HepG2 (cell line): ENCODE measurements around the gene TNXB. TPM values are rescaled to one million over a fixed set of nuclear protein-coding genes. Genes with fewer than 3 reads are reported as not detected.

Experiments
- ATRX ChIP-seq: sonication (generic); formaldehyde crosslinking; IDR thresholded peaks from 2 replicates; pipeline ENCODE4 v1.4.0; 2020; ENCODE audit warnings: missing genetic modification reagents, borderline replicate concordance
- EED ChIP-seq: sonication (generic); formaldehyde crosslinking; IDR thresholded peaks from 2 replicates; pipeline ENCODE4 v1.5.0; 2020; ENCODE audit warnings: mild to moderate bottlenecking, missing genetic modification reagents
- ELK4 ChIP-seq: sonication (generic); formaldehyde crosslinking; IDR thresholded peaks from 2 replicates; pipeline ENCODE4 v1.9.0; 2021; ENCODE audit warnings: missing genetic modification reagents, borderline replicate concordance
- ESRRA ChIP-seq: sonication (generic); formaldehyde crosslinking; IDR thresholded peaks from 2 replicates; pipeline ENCODE4 v1.5.1; 2020; ENCODE audit warnings: mild to moderate bottlenecking, low read depth, missing genetic modification reagents
- FLYWCH1 ChIP-seq: sonication (generic); formaldehyde crosslinking; IDR thresholded peaks from 2 replicates; pipeline ENCODE4 v1.8.1; 2023; ENCODE audit warnings: mild to moderate bottlenecking, missing genetic modification reagents
- GATA4 ChIP-seq: sonication (generic); IDR thresholded peaks from 2 replicates; pipeline ENCODE4 v1.6.1; 2016; ENCODE audit warnings: antibody characterized with exemption, low read depth, borderline replicate concordance
- MEF2D ChIP-seq: sonication (generic); formaldehyde crosslinking; IDR thresholded peaks from 2 replicates; pipeline ENCODE4 v1.5.1; 2020; ENCODE audit warnings: mild to moderate bottlenecking, missing genetic modification reagents
- MXD1 ChIP-seq: sonication (generic); formaldehyde crosslinking; IDR thresholded peaks from 2 replicates; pipeline ENCODE4 v1.4.0; 2020; ENCODE audit warnings: mild to moderate bottlenecking, missing genetic modification reagents
- PHF21A ChIP-seq: sonication (generic); formaldehyde crosslinking; IDR thresholded peaks from 2 replicates; pipeline ENCODE4 v1.5.0; 2020; ENCODE audit warnings: mild to moderate bottlenecking, missing genetic modification reagents
- PPARG ChIP-seq: conservative IDR thresholded peaks from 2 replicates; pipeline ENCODE4 v1.6.1; 2016; ENCODE audit warnings: missing biosample characterization, missing genetic modification reagents
- XBP1 ChIP-seq: sonication (generic); formaldehyde crosslinking; IDR thresholded peaks from 2 replicates; pipeline ENCODE4 v1.5.0; 2020; ENCODE audit warnings: missing genetic modification reagents
- XRCC5 ChIP-seq: fragments of 200-400 bp; formaldehyde crosslinking; optimal IDR thresholded peaks from 2 replicates; pipeline ENCODE3; 2017; ENCODE audit warnings: mild to moderate bottlenecking, low read length
- ZBTB3 ChIP-seq: sonication (generic); formaldehyde crosslinking; IDR thresholded peaks from 2 replicates; pipeline ENCODE4 v1.4.0; 2020; ENCODE audit warnings: low read depth, mild to moderate bottlenecking, moderate library complexity, missing genetic modification reagents, borderline replicate concordance
- ZFP1 ChIP-seq: IDR thresholded peaks from 2 replicates; pipeline ENCODE4 v1.6.1; 2016
- ZNF30 ChIP-seq: sonication (generic); formaldehyde crosslinking; IDR thresholded peaks from 2 replicates; pipeline ENCODE4 v1.5.0; 2020; ENCODE audit warnings: mild to moderate bottlenecking, missing genetic modification reagents
- ZNF333 ChIP-seq: sonication (generic); formaldehyde crosslinking; IDR thresholded peaks from 2 replicates; pipeline ENCODE4 v1.4.0; 2020; ENCODE audit warnings: mild to moderate bottlenecking, missing genetic modification reagents, borderline replicate concordance
- ZNF761 ChIP-seq: sonication (generic); formaldehyde crosslinking; conservative IDR thresholded peaks from 2 replicates; pipeline ENCODE4 v1.4.0; 2020; ENCODE audit warnings: mild to moderate bottlenecking, missing genetic modification reagents
- ZSCAN25 ChIP-seq: sonication (generic); formaldehyde crosslinking; IDR thresholded peaks from 2 replicates; pipeline ENCODE4 v1.8.0; 2022; ENCODE audit warnings: mild to moderate bottlenecking, missing genetic modification reagents
- polyA plus RNA-seq, 8 experiments: library from polyadenylated mRNA; depleted of rRNA in 3 of 8; stranded (reverse) in 7 of 8; unstranded in 1 of 8; fragments of >200 nt; fragmentation: Illumina TruSeq in 4 of 8; extraction: Trizol in 4 of 8; gene quantifications; 2 replicates each; pipeline versions ENCODE4 v1.2.1 to v1.2.3, GENCODE V29; 2011 to 2016; ENCODE audit warnings: low read depth in 4 of 8, missing spikeins in 1 of 8, mixed read lengths in 1 of 8; ENCODE audit not compliant: insufficient read depth in 1 of 8
- total RNA-seq, 5 experiments: library from RNA; depleted of rRNA; stranded (reverse); fragments of >200 nt; fragmentation: Illumina TruSeq; extraction: Trizol; gene quantifications; 2 replicates each; pipeline ENCODE4 v1.2.3, GENCODE V29; 2016; ENCODE audit warnings: low read depth in 1 of 5
- TF ChIP-seq, protein P1 (sequence below): sonication (generic); formaldehyde crosslinking; IDR thresholded peaks from 2 replicates; pipeline ENCODE4 v1.5.1; 2020; ENCODE audit warnings: mild to moderate bottlenecking, missing genetic modification reagents, moderate library complexity
- TF ChIP-seq, protein P2 (sequence below): sonication (generic); formaldehyde crosslinking; IDR thresholded peaks from 2 replicates; pipeline ENCODE4 v1.5.0; 2020; ENCODE audit warnings: missing genetic modification reagents
- TF ChIP-seq, protein P3 (sequence below): sonication (generic); formaldehyde crosslinking; IDR thresholded peaks from 2 replicates; pipeline ENCODE4 v1.4.0; 2020; ENCODE audit warnings: missing genetic modification reagents

TNXB gene
- total and polyA plus RNA-seq, 2 of the 13 experiments (the other 11 are each of a cell fraction or from before 2014, with no cell fraction given), result 1.6 to 2.7 TPM

DNA sequence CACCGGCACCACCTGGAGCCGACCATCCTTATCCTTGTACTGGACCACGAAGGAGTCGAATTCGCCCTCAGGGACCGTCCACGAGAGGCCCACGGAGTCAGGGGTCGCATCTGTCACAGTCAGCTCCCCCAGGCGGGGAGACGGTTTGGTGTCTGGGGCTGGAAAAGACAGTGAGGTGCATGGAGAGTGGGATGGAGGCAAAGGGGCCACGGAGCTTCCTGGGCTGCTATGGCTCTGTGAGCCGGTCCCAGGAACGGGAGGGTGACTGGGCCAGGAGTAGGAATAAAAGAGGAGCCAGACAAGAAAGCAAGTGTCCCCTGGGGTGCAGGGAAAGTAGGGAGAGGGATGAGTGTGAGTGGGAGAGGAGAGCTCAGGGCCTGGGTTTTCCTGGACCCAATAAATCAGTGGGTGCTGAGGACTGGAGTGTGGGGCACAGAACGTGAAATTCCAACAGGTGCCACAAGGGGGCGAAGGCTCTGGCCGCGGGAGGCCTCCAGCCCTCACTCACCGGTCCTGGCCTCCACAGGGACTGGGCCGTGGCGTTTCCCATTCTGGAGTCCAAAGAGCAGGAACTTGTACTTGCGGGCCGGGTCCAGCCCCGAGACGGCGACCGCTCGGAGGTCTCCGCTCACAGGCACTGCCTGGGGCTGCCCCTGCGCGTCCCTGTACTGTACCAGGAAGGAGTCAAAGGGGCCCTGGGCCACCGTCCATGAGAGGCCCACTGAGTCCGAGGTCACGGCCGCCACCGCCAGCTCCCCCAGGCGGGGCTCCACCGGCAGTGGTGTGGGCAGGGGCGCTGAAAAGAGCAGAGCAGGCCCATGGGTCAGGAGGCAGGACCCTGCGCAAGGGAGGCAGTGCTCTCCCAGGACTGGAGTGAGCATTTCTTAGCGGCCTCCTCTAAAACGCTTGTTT, 61.0 kb downstream of the TNXB start (continued):
- TF ChIP-seq, protein P1, sequence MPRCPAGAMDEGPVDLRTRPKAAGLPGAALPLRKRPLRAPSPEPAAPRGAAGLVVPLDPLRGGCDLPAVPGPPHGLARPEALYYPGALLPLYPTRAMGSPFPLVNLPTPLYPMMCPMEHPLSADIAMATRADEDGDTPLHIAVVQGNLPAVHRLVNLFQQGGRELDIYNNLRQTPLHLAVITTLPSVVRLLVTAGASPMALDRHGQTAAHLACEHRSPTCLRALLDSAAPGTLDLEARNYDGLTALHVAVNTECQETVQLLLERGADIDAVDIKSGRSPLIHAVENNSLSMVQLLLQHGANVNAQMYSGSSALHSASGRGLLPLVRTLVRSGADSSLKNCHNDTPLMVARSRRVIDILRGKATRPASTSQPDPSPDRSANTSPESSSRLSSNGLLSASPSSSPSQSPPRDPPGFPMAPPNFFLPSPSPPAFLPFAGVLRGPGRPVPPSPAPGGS (CRISPR knock-in tag), result peak; percentile 85
- TF ChIP-seq ELK4 (CRISPR knock-in tag), result no peak
- TF ChIP-seq ZNF333 (CRISPR knock-in tag), result no peak
- TF ChIP-seq MEF2D (CRISPR knock-in tag), result peak; percentile 81
- TF ChIP-seq GATA4, result 0 out of 2 replicates have a peak, but pooled peaks have one; percentile 16
- TF ChIP-seq XRCC5, result peak; percentile 97
- no peak for TF ChIP-seq ATRX (CRISPR knock-in tag)
- TF ChIP-seq PHF21A, result peak; percentile 41; the same call in 1 of the 2 replicates
- peak; percentile 83 for TF ChIP-seq ZSCAN25 (CRISPR knock-in tag)
- no peak for TF ChIP-seq EED (CRISPR knock-in tag)
- TF ChIP-seq ESRRA (CRISPR knock-in tag), result peak; percentile 54; the same call in 1 of the 2 replicates
- TF ChIP-seq, protein P2, sequence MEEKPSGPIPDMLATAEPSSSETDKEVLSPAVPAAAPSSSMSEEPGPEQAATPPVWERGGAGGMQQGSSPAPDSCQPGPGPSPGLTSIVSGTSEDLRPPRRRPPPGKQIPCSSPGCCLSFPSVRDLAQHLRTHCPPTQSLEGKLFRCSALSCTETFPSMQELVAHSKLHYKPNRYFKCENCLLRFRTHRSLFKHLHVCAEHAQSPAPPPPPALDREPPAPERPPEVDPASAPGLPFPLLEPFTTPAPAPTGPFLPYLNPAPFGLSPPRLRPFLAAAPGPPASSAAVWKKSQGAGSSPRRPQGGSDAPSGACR (CRISPR knock-in tag), result peak; percentile 85
- 0 out of 2 replicates have a peak, but pooled peaks have one; percentile 65 for TF ChIP-seq ZNF761 (CRISPR knock-in tag)
- TF ChIP-seq FLYWCH1 (CRISPR knock-in tag), result no peak
- TF ChIP-seq PPARG (CRISPR knock-in tag), result peak; percentile 66
- TF ChIP-seq XBP1 (CRISPR knock-in tag), result no peak
- no peak for TF ChIP-seq MXD1 (CRISPR knock-in tag)
- TF ChIP-seq ZFP1 (CRISPR knock-in tag), result 0 out of 2 replicates have a peak, but pooled peaks have one; percentile 32
- TF ChIP-seq ZNF30 (CRISPR knock-in tag), result 0 out of 2 replicates have a peak, but pooled peaks have one; percentile 72
- TF ChIP-seq, protein P3, sequence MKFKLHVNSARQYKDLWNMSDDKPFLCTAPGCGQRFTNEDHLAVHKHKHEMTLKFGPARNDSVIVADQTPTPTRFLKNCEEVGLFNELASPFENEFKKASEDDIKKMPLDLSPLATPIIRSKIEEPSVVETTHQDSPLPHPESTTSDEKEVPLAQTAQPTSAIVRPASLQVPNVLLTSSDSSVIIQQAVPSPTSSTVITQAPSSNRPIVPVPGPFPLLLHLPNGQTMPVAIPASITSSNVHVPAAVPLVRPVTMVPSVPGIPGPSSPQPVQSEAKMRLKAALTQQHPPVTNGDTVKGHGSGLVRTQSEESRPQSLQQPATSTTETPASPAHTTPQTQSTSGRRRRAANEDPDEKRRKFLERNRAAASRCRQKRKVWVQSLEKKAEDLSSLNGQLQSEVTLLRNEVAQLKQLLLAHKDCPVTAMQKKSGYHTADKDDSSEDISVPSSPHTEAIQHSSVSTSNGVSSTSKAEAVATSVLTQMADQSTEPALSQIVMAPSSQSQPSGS (CRISPR knock-in tag), result peak; percentile 43; the same call in 1 of the 2 replicates
- no peak; the same call in 1 of the 2 replicates for TF ChIP-seq ZBTB3 (CRISPR knock-in tag)
